ENCODE data around the gene ANKRD6.

GRCh38 chr6:89604653-89605052, 171.7 kb downstream of the ANKRD6 start:
- TF ChIP-seq ATF2 (CRISPR knock-in tag; IDR thresholded peaks at IDR 0.05; ENCODE audit: borderline replicate concordance, low read depth) (no peak), NFE2L1 (CRISPR knock-in tag; IDR thresholded peaks at IDR 0.05) (no peak), CTCF (IDR thresholded peaks at IDR 0.05) (no peak), FOXP4 (CRISPR knock-in tag; IDR thresholded peaks at IDR 0.05) (no peak)
